Measurements from ENCODE around the gene UBE2J2.

Gene UBE2J2

GRCh38 chr1:1211541-1212441 lies 61.9 kb downstream of the UBE2J2 start:
- DNase-seq (ENCODE audit: low spot score): no peak

GRCh38 chr1:1210726-1211540 lies 62.7 kb downstream of the UBE2J2 start:
- no peak for DNase-seq (ENCODE audit: low spot score)

DNA sequence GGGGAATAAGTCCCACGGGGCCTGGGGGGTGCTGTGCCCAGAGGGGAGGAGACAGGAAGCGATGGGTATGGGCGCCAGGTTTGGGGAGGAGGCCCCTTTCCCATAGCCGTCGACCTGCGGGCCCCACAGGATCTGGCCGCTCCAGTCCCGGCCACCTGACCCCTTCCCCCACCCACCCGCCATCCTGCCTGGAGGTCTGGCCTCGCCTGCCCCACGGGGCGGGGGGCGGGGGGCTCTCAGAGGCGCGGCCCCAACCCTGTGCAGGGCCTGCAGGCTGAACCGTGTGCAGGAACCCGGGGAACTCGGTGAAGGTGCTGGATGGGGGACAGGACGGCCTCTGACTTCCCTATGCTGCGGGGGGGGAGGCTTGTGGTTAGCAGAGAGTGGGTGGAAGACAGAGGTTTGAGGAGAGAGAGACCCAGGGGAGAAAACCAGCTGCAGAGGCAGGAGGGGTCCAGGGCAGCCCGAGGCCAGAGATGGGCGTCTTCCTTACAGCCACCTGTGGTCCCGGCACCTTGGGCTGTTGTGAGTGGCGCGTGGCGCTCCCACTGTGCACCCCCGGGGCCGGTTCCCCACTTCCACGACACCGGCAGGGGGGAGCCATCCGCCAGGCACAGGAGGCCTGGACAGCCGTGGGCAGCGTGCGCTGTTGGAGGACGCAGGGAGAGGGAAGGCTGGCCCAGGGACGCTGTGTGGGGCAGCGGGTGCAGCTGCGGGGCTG lies 64.8 kb downstream of the UBE2J2 start:
- DNase-seq (ENCODE audit: low spot score): no peak

GRCh38 chr1:1207571-1207892 lies 66.1 kb downstream of the UBE2J2 start:
- no peak for DNase-seq (ENCODE audit: low spot score)

DNA sequence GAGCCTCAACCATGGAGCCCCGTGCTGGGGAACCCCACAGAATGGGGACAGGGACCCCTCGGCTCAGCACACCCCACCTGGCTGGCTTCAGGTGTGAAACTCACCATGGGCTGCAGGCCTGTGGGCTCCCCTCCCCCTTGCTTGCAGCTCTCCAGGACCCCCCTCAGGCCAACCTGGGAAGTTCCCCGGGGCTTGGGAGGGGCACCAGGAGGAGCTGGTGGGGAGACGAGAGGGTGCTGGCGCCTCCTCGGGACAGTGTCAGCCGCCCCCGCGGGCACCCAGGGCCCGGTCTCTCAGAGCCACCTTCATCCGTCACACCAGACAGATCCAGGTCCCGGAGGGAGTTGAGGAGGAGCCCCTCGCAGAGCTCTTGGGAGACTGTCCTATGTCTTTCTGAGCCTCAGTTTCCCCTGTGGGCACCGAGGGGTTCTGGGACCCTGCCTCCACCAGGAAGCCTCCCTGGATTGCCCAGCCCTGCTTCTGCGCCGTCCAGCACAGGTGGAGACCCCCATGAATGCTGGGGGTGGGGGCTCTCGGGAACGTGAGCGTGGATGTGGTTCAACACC lies 66.6 kb downstream of the UBE2J2 start:
- DNase-seq (ENCODE audit: low spot score): no peak

DNA sequence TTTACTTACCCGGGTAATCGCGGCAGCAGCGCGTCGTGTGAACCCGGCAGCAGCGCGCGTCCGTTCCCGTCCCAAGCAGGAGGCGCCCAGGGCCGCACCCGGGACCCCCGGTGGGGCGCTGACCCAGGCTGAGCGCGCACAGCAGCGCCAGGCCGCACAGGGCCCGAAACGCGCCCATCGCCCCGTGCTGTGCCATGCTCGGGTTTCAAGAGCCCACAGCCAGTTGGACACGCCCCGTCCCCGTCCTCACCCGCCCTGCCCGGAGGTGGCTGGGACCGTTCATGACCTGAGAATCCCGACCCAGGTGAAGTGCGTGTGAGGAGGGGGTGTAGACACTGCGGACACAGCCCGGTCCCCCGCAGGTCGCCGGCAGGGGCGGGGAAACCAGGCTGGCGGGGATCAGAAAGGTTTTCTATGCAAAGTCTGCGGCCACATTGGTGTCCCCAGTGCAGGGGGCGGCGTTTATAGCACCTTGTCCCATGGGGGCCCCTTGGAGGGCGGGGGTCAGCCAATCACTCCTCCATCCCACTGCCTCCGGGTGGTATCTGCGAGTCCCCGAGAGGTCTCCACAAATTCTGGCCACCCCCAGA lies 67.2 kb downstream of the UBE2J2 start, which contains the start of gene TNFRSF18:
Gene TNFRSF18, minus strand, starts transcription at position 217 of the 590 bp plus-strand sequence. Its CDS starts 21 bp downstream, at position 196.
- DNase-seq (ENCODE audit: low spot score): no peak

- DNase-seq (ENCODE audit: low spot score): no peak
These were observed 67.8 kb downstream of the UBE2J2 start for GRCh38 chr1:1205769-1206375.

DNA sequence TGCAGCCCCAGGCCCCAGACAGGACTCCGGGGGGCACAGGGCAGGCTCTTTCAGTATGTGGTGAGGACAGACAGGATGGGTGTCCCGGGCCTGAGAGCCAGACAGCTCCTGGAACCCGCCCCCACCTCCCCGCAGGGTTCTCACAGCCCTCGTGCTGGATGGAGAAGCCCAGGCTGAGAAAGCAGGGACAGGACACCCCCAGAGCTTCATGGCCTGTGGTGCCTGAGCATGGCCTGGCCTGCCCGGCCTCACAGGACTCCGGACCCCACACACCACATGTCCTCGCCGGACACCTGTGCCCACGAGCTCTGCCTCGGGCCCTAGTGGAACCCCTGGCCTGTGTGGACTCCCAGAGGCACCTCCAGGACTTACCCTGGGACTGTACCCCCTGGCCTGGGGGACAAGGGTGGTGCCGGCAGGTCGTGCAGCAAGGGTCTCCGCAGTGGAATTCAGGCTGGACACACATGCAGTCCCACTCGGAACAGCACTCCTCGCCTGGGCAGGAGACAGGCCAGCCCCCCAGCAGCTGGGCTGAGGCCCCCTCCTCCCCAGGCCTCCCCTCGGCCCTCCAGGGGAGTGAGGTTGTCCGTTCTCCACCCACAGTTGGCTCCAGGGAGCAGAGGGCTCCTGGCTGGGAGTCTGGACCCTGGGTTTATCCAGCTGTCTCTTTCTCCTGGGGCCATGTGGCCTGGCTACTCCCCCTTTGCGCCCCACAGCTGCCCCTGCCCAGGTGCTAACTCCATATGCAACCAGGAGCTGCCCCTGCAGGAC lies 68.5 kb downstream of the UBE2J2 start:
- DNase-seq (ENCODE audit: low spot score): no peak

- DNase-seq (ENCODE audit: low spot score): no peak
These were observed 69.2 kb downstream of the UBE2J2 start for GRCh38 chr1:1204425-1204920.
